Loucy (cell line): ENCODE results near the gene PGM2.

Experiments
- EZH2phosphoT487 ChIP-seq: fragments of 200-600 bp; IDR thresholded peaks from 2 replicates; pipeline ENCODE4 v1.6.1; 2018; ENCODE audit warnings: antibody characterized with exemption, mild to moderate bottlenecking, moderate library complexity, borderline replicate concordance
- TF ChIP-seq, protein P1 (sequence below): fragments of 200-600 bp; sonication (generic); conservative IDR thresholded peaks from 2 replicates; pipeline ENCODE4 v1.5.1; 2014; ENCODE audit warnings: mild to moderate bottlenecking, antibody characterized with exemption, low read length

DNA sequence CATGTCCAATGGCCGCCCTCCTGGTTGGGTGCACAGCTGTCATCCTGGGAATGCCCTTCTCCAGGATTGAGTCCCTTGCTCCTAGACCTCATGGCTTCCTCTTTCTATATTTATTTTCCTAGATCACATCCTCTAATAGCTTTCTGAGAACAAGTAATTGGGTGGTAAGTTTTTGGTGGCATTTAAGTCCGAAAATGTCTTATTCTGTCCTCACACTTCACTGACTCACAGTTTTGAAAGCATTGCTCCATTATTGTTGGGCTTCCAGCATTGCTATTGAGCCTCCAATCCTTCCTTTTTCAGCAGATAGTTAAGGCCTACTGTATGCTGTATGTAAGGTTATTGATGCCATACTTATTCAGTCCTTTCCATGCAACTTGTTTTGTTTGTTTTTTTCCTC lies 25.9 kb downstream of the PGM2 start:
- TF ChIP-seq, protein P1, sequence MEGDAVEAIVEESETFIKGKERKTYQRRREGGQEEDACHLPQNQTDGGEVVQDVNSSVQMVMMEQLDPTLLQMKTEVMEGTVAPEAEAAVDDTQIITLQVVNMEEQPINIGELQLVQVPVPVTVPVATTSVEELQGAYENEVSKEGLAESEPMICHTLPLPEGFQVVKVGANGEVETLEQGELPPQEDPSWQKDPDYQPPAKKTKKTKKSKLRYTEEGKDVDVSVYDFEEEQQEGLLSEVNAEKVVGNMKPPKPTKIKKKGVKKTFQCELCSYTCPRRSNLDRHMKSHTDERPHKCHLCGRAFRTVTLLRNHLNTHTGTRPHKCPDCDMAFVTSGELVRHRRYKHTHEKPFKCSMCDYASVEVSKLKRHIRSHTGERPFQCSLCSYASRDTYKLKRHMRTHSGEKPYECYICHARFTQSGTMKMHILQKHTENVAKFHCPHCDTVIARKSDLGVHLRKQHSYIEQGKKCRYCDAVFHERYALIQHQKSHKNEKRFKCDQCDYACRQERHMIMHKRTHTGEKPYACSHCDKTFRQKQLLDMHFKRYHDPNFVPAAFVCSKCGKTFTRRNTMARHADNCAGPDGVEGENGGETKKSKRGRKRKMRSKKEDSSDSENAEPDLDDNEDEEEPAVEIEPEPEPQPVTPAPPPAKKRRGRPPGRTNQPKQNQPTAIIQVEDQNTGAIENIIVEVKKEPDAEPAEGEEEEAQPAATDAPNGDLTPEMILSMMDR: no peak
- TF ChIP-seq EZH2phosphoT487: no peak
